Type B pancreatic cell (in vitro differentiated cells): ENCODE data around the gene MBOAT7. TPM values are rescaled to one million over a fixed set of nuclear protein-coding genes. Genes with fewer than 3 reads are reported as not detected.

ENCODE experiments used
- DNase-seq: peaks from one replicate; pipeline ENCODE4 v3.0.0; 2021; ENCODE audit warnings: mixed read lengths; ENCODE audit not compliant: unreplicated experiment; ENCODE audit errors: extremely low spot score
- H3K27ac Mint-ChIP-seq: 2 replicates; pipeline ENCODE4 v1.8.0; 2021; ENCODE audit warnings: mild to moderate bottlenecking, mixed read lengths
- H3K27me3 Mint-ChIP-seq: 2 replicates; pipeline ENCODE4 v1.8.0; 2021; ENCODE audit warnings: mixed read lengths
- H3K36me3 Mint-ChIP-seq: 2 replicates; pipeline ENCODE4 v1.8.0; 2021; ENCODE audit warnings: mixed read lengths
- H3K4me1 Mint-ChIP-seq: one replicate; pipeline ENCODE4 v1.8.0; 2021; ENCODE audit warnings: mixed read lengths; ENCODE audit not compliant: unreplicated experiment
- H3K4me3 Mint-ChIP-seq: 2 replicates; pipeline ENCODE4 v1.8.0; 2021; ENCODE audit warnings: mild to moderate bottlenecking, mixed read lengths
- H3K9me3 Mint-ChIP-seq: 2 replicates; pipeline ENCODE4 v1.8.0; 2021; ENCODE audit warnings: mixed read lengths
- total RNA-seq: library from RNA; stranded (reverse); gene quantifications from 2 replicates; pipeline ENCODE4 v1.2.1, GENCODE V29; 2021; ENCODE audit warnings: low replicate concordance
- TF ChIP-seq, protein P1 (sequence below): fragments of 200-600 bp; sonication (generic); conservative IDR thresholded peaks from 2 replicates; pipeline ENCODE4 v1.5.0; 2021; ENCODE audit warnings: antibody characterized with exemption, mild to moderate bottlenecking

The MBOAT7 gene
- total RNA-seq, 1 donor from 2014 or later: 73.3 TPM

DNA sequence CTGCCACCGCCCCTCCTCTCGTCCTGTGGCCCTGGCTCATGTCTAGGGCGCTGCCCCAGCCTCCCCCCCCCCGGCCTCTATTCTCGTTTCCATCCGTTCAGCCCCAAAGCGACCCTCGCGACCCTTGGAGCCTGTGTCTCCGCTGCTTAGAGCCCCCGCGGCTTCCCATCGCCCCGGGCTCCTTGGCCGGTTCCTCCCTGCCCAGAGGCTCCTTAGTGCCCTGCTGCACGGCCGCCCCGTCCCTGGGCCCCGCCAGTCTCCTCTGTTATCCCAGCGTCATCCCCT lies 61.0 kb downstream of the MBOAT7 start:
- H3K27ac Mint-ChIP-seq: no peak overlapping the region

DNA sequence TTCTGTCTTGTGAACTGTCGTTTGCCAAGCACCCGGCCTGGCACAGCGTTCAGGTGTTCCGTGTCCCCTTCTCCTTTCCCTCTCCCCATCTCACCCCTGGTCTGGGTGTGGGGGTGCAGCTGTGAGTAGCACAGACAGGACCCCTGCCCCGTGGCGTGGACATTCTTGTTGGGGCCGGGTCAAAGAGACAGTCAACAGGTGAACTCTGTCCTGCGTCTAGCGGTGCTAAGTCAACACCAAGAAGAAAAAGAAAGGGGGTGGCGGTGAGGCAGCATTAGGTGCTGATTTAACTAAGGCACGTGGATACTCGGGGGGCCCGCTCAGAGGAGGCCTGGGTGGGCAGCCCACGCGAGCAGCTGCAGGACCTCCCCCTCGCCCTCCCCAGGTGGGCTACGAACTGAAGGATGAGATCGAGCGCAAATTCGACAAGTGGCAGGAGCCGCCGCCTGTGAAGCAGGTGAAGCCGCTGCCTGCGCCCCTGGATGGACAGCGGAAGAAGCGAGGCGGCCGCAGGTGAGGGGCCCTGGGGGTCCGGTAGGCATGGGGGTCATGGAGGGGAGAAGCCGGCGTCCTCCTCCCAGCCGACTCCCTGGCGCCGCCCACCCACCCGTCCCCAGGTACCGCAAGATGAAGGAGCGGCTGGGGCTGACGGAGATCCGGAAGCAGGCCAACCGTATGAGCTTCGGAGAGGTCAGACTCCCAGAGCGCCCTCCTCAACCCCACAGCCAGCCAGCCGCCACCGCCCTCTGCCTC lies 61.5 kb downstream of the MBOAT7 start:
- Mint-ChIP-seq H3K9me3 (no peaks in the 10 kb centered on the region), H3K27me3 (no peaks in the 10 kb centered on the region), H3K4me3 (no peak overlapping the region), H3K36me3 (peaks cover 9% of the 10 kb centered on the region), H3K4me1 (no peaks in the 10 kb centered on the region), H3K27ac (no peak overlapping the region)
- DNase-seq: no peak
- TF ChIP-seq, protein P1, sequence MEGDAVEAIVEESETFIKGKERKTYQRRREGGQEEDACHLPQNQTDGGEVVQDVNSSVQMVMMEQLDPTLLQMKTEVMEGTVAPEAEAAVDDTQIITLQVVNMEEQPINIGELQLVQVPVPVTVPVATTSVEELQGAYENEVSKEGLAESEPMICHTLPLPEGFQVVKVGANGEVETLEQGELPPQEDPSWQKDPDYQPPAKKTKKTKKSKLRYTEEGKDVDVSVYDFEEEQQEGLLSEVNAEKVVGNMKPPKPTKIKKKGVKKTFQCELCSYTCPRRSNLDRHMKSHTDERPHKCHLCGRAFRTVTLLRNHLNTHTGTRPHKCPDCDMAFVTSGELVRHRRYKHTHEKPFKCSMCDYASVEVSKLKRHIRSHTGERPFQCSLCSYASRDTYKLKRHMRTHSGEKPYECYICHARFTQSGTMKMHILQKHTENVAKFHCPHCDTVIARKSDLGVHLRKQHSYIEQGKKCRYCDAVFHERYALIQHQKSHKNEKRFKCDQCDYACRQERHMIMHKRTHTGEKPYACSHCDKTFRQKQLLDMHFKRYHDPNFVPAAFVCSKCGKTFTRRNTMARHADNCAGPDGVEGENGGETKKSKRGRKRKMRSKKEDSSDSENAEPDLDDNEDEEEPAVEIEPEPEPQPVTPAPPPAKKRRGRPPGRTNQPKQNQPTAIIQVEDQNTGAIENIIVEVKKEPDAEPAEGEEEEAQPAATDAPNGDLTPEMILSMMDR: no peak

More for the DNA sequence above, 61.0 kb downstream of the MBOAT7 start:
- TF ChIP-seq, protein P1: no peak
- Mint-ChIP-seq H3K4me3 (no peak overlapping the region), H3K9me3 (no peaks in the 10 kb centered on the region), H3K4me1 (no peaks in the 10 kb centered on the region), H3K27me3 (no peaks in the 10 kb centered on the region), H3K36me3 (peaks cover 6% of the 10 kb centered on the region)
- no peak for DNase-seq

DNA sequence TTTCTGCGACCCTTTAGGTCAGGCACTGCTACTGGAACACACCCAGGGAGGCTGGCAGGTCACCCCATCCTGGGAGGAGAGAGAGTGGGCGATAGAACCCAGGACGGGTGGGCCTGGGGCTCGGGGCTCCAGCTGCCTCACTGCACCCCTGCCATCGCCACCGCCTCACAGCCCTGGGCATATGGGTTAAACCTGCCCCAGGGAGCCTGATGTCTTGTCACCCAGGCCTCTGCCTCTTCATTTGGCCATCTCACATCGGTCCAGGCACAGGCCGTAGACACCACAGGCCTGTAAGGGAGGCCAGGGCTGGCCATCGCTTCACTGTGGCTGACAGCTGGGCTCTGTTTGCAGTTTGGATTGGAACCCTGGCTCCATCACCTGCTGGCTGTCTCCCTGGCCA lies 63.7 kb downstream of the MBOAT7 start:
- H3K9me3 Mint-ChIP-seq: no peaks in the 10 kb centered on the region
- no peak for DNase-seq
- no peaks in the 10 kb centered on the region for H3K27me3 Mint-ChIP-seq
- no peaks in the 10 kb centered on the region for H3K4me1 Mint-ChIP-seq
- peaks cover 9% of the 10 kb centered on the region for H3K36me3 Mint-ChIP-seq
- TF ChIP-seq, protein P1: no peak
- no peak overlapping the region for H3K27ac Mint-ChIP-seq
- H3K4me3 Mint-ChIP-seq: no peak overlapping the region

DNA sequence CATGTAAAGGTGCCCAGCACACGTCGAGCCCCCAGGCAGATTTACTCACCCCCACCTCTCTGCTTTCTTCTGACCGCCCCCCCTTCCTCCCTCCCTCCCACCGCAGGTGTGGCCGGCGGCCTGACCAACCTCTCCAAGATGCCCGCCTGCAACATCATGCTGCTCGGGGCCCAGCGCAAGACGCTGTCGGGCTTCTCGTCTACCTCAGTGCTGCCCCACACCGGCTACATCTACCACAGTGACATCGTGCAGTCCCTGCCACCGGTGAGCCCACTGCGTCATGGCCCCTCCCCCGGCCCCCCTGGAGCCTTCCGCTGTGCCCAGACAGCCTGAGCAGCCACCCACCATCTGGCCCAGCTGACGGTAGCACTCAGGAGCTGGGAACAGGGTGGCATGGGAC lies 65.0 kb downstream of the MBOAT7 start:
- H3K4me1 Mint-ChIP-seq: no peaks in the 10 kb centered on the region
- TF ChIP-seq, protein P1: no peak
- no peaks in the 10 kb centered on the region for H3K9me3 Mint-ChIP-seq
- DNase-seq: no peak
- H3K27ac Mint-ChIP-seq: no peak overlapping the region
- H3K4me3 Mint-ChIP-seq: no peak overlapping the region
- H3K27me3 Mint-ChIP-seq: no peaks in the 10 kb centered on the region
- peaks cover 9% of the 10 kb centered on the region for H3K36me3 Mint-ChIP-seq

DNA sequence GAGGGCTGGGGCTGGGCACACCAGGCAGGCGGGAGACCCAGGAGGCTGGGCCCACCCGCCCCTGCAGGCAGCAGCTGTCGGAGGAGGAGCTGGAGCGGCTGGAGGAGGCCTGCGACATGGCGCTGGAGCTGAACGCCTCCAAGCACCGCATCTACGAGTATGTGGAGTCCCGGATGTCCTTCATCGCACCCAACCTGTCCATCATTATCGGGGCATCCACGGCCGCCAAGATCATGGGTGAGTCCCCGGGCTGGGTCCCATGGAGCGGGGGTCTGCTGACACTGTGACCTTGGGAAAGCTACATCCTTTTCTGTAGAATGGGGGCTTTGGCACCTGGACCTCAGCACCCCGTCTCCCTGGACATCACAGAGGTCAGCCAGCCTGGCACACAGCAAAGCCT lies 65.7 kb downstream of the MBOAT7 start:
- H3K27me3 Mint-ChIP-seq: no peaks in the 10 kb centered on the region
- H3K9me3 Mint-ChIP-seq: no peaks in the 10 kb centered on the region

More for the DNA sequence above, 65.7 kb downstream of the MBOAT7 start:
- H3K27ac Mint-ChIP-seq: no peak overlapping the region
- H3K4me1 Mint-ChIP-seq: no peaks in the 10 kb centered on the region
- peaks cover 9% of the 10 kb centered on the region for H3K36me3 Mint-ChIP-seq
- DNase-seq: no peak
- TF ChIP-seq, protein P1: no peak
- H3K4me3 Mint-ChIP-seq: no peak overlapping the region

Other genes starting within 250 kb of the MBOAT7 start
- 0.05 and 0.97 TPM in 2 replicates for gene CACNG8, start 226.6 kb downstream of the MBOAT7 start, total RNA-seq
- 0.27 and 0.98 TPM in 2 replicates for gene CACNG6, start 197.9 kb downstream of the MBOAT7 start, total RNA-seq
- gene VSTM1, start 125.7 kb downstream of the MBOAT7 start, total RNA-seq: not detected in 2 replicates
- gene TARM1, start 108.2 kb downstream of the MBOAT7 start, total RNA-seq: not detected in 2 replicates
- not detected in 2 replicates for gene OSCAR, start 88.8 kb downstream of the MBOAT7 start, total RNA-seq
- gene NDUFA3, start 86.7 kb downstream of the MBOAT7 start, total RNA-seq: 140 and 155 TPM in 2 replicates
- 14.1 and 17.0 TPM in 2 replicates for gene TFPT, start 73.9 kb downstream of the MBOAT7 start, total RNA-seq
- gene PRPF31, start 73.8 kb downstream of the MBOAT7 start, total RNA-seq: 80.5 and 89.8 TPM in 2 replicates
- gene CNOT3, start 51.8 kb downstream of the MBOAT7 start, total RNA-seq: 55.4 and 72.9 TPM in 2 replicates
- gene LENG1, start 29.9 kb downstream of the MBOAT7 start, total RNA-seq: 6.6 and 7.5 TPM in 2 replicates
- 24.2 and 42.1 TPM in 2 replicates for gene TMC4, start 16.4 kb downstream of the MBOAT7 start, total RNA-seq
- gene TSEN34, start 1.7 kb upstream of the MBOAT7 start, total RNA-seq: 39.3 and 41.9 TPM in 2 replicates
- gene RPS9, start 11.3 kb upstream of the MBOAT7 start, total RNA-seq: 1,437 and 1,455 TPM in 2 replicates
- not detected in 2 replicates for gene LILRB3, start 33.4 kb upstream of the MBOAT7 start, total RNA-seq
- gene LILRA6, start 53.2 kb upstream of the MBOAT7 start, total RNA-seq: not detected in 2 replicates
- not detected in 2 replicates for gene LILRB5, start 67.7 kb upstream of the MBOAT7 start, total RNA-seq
- gene LILRB2, start 91.5 kb upstream of the MBOAT7 start, total RNA-seq: not detected in 2 replicates
- gene LILRA5, start 123.6 kb upstream of the MBOAT7 start, total RNA-seq: not detected in 2 replicates
- gene LILRA4, start 149.6 kb upstream of the MBOAT7 start, total RNA-seq: not detected in 2 replicates
- not detected in 2 replicates for gene LAIR1, start 175.4 kb upstream of the MBOAT7 start, total RNA-seq
- gene TTYH1, start 225.9 kb upstream of the MBOAT7 start, total RNA-seq: 8.7 and 50.7 TPM in 2 replicates